ENCODE results near the gene THEMIS.

GRCh38 chr6:127717384-127717783, 183.5 kb downstream of the THEMIS start:
- TF ChIP-seq CTCF (IDR thresholded peaks at IDR 0.05; ENCODE audit: low read length) (no peak), EZH2 (IDR thresholded peaks at IDR 0.05; ENCODE audit: borderline replicate concordance, low read length) (no peak)

Measured in OCI-LY1 (cell line).